ENCODE data around the gene ATP9B.
"Not testable (repeated sequence)": the region's sequence is repeated elsewhere in the genome, so short reads cannot be mapped to it uniquely, and the experiment has no call there.

The ATP9B gene

GRCh38 chr18:79070486-79070885, 1.3 kb downstream of the ATP9B start:
- peak overlapping the region; percentile 79 for H3K4me3 ChIP-seq (ENCODE audit: low read length)
- TF ChIP-seq CTCF (IDR thresholded peaks at IDR 0.05; ENCODE audit: insufficient read depth, low read depth, low read length, missing control alignments): no peak
- no peak for DNase-seq (ENCODE audit: low read depth)

GRCh38 chr18:79071037-79071436, 1.8 kb downstream of the ATP9B start:
- no peak overlapping the region for H3K4me3 ChIP-seq (ENCODE audit: low read length)
- no peak for DNase-seq (ENCODE audit: low read depth)
- no peak for TF ChIP-seq CTCF (IDR thresholded peaks at IDR 0.05; ENCODE audit: insufficient read depth, low read depth, low read length, missing control alignments)

GRCh38 chr18:79071503-79072210, 2.5 kb downstream of the ATP9B start:
- TF ChIP-seq CTCF (IDR thresholded peaks at IDR 0.05; ENCODE audit: insufficient read depth, low read depth, low read length, missing control alignments): no peak
- H3K4me3 ChIP-seq (ENCODE audit: low read length): no peak overlapping the region
- peak; percentile 10 for DNase-seq (ENCODE audit: low read depth)

GRCh38 chr18:79072655-79073054, 3.5 kb downstream of the ATP9B start:
- DNase-seq (ENCODE audit: low read depth); H3K4me3 ChIP-seq (ENCODE audit: low read length): not testable (repeated sequence)

GRCh38 chr18:79077181-79077580, 8.0 kb downstream of the ATP9B start:
- no peak for DNase-seq (ENCODE audit: low read depth)
- TF ChIP-seq CTCF (IDR thresholded peaks at IDR 0.05; ENCODE audit: insufficient read depth, low read depth, low read length, missing control alignments): no peak
- no peak overlapping the region for H3K4me3 ChIP-seq (ENCODE audit: low read length)

GRCh38 chr18:79078791-79079190, 9.6 kb downstream of the ATP9B start:
- DNase-seq (ENCODE audit: low read depth): not testable (repeated sequence)

GRCh38 chr18:79092874-79093273, 23.7 kb downstream of the ATP9B start:
- no peak overlapping the region for H3K4me3 ChIP-seq (ENCODE audit: low read length)
- TF ChIP-seq CTCF (IDR thresholded peaks at IDR 0.05; ENCODE audit: insufficient read depth, low read depth, low read length, missing control alignments): no peak
- DNase-seq (ENCODE audit: low read depth): peak; percentile 15

More at GRCh38 chr18:79078791-79079190, 9.6 kb downstream of the ATP9B start:
- H3K4me3 ChIP-seq (ENCODE audit: low read length): not testable (repeated sequence)

GRCh38 chr18:79093986-79094385, 24.8 kb downstream of the ATP9B start:
- TF ChIP-seq CTCF (IDR thresholded peaks at IDR 0.05; ENCODE audit: insufficient read depth, low read depth, low read length, missing control alignments): no peak
- DNase-seq (ENCODE audit: low read depth): peak; percentile 63
- no peak overlapping the region for H3K4me3 ChIP-seq (ENCODE audit: low read length)

All from epithelial cell of esophagus (primary cell).